NCI-H748 treated with DMSO at 0.1 percent for 48 hours (cell line): ENCODE measurements around the gene ZCCHC24.
"Not testable (repeated sequence)": the region's sequence is repeated elsewhere in the genome, so short reads cannot be mapped to it uniquely, and the experiment has no call there.

Experiments used
- DNase-seq: peaks from one replicate; lab custom pipeline; 2025; lab: John Stamatoyannopoulos, UW

ZCCHC24 gene

DNA sequence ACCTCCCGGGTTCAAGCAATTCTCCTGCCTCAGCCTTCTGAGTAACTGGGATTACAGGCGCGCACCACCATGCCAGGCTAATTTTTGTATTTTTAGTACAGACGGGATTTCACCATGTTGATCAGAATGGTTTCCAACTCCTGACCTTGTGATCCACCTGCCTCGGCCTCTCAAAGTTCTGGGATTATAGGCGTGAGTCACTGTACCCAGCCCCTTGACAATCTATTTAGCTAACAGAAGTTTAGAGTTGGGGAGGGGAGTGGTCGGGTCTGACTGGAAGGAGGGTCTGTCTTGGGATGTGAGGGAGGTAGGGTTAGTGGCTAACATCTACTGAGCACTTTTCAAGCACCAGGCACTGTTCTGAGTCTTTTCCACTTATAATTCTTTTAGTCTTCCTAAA, 27.0 kb upstream of the ZCCHC24 start:
- no peak for DNase-seq

DNA sequence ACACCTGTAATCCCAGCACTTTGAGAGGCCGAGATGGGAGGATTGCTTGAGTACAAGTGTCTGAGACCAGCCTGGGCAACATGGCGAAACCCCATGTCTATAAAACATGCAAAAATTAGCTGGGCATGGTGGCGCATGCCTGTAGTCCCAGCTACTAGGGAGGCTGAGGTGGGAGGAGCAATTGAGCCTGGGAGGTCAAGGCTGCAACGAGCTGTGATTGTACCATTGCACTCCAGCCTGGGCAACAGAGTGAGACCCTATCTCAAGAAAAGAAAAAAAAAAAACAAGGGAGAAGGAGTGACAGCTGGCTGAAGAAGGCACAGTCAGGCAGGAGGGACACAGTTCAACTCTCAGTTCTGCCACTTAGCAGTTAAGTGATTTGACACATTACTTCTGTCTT, 26.4 kb upstream of the ZCCHC24 start:
- no peak for DNase-seq

DNA sequence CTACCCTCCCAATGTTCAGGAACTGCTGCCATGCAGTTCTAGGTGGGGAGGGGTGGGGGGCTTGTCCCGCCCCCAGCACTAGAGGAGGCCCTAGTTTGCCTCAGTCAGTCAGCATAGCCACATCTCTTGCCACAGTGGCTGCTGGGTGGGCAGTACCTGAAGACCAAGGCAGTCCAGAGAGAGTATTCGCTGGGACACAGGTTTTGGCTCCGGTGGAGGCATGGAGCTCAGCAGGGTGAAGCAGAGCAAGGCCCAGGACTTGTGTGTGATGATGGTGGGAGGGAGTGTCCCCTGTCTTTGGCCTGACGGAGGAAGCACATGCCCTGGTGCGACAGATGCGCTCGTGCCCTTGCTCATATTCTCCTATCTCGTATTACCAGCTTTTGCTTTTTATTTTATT, 24.7 kb upstream of the ZCCHC24 start:
- DNase-seq, result no peak

- no peak for DNase-seq
Measured at GRCh38 chr10:79468841-79469585, 23.6 kb upstream of the ZCCHC24 start.

GRCh38 chr10:79468015-79468560, 22.7 kb upstream of the ZCCHC24 start:
- no peak for DNase-seq

- no peak for DNase-seq
Measured at GRCh38 chr10:79465341-79465740, 19.9 kb upstream of the ZCCHC24 start.

DNA sequence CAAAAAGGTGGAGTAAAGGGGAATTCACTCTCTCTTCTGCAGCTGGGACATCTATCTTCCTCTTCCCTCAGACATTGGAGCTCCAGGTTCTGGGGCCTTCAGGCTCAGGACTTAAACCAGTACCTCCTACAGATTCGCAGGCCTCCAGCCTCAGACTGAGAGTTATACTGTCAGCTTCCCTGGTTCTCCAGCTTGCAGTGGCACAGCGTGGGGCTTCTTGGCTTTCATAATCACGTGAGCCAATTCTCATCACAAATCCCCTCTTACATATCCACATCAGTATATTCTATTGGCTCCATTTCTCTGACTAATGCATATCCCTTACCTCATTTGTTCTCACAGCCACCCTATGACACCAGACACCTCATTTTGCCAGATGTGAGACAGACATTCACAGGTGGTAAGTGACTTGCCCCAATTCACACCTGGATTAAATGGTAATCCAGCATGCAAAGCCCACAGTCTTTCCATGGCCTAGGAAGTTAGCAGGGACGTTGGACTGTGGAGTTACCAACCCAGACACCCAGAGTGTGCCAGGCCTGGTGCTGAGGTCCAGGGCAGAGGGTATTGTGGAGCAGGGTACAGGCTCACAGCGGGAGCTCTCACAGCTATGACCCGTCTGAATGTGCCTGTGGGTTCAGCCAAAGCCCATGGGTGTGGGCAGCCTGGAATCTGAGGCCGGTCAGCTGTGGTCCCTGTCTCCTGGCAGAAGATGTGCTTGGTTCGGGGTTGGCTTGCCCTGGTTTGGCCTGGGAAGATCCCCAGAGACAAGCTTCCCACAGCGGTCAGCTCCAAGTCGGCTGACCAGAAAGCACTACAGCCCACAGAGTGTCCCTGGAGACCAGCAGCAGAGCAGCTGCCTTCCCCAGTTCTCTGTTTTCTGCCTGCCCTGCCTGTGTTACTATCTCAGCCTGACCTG, 18.4 kb upstream of the ZCCHC24 start:
- DNase-seq, result no peak

GRCh38 chr10:79460687-79461086, 15.3 kb upstream of the ZCCHC24 start:
- DNase-seq, result no peak

GRCh38 chr10:79459243-79459642, 13.8 kb upstream of the ZCCHC24 start:
- no peak for DNase-seq

GRCh38 chr10:79458483-79458882, 13.1 kb upstream of the ZCCHC24 start:
- no peak for DNase-seq

DNA sequence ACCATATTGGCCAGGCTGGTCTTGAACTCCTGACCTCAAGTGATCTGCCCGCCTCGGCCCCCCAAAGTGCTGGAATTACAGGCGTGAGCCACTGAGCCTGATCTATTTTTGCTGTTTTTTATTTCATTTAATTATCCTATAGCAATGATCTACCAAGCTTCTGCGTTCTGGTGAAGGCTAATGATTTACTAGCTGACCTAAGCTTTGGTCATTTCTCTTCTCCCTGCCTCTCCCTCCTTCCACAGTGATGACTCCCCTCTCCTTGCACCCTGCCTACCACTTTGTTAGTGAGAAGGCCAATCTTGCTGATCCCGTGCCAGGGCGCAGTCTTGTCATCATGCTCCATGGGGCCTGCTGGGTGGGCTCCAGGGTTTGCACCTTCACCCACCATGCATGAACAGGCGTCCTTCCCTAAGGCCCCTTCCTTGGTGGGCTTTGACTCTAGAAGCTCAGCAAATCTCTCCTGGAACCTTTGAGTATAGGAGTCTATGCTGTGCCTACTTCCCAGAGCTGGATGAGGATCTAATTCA, 11.9 kb upstream of the ZCCHC24 start:
- no peak for DNase-seq

DNA sequence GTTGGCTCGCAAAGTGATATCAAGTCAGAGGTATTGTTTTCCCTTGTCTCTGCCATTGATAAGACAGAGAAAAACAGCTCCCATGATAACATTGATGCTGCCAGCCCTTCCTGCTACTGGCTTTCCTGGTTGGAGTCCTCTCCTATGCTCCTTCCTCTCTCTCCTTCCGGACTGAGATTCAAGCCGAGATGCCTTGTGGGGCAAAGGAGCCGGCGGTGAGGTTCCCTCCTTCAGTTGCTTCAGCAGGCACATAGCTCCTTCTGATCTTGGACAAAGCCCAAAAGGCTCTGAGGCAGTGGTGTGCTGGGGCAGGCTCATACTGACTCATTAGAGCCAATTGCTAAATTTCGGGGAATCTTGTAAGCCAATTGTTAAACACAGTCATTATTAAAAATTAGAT, 8.8 kb upstream of the ZCCHC24 start:
- DNase-seq, result no peak

- DNase-seq, result no peak
Measured at GRCh38 chr10:79453392-79453791, 8.0 kb upstream of the ZCCHC24 start.

DNA sequence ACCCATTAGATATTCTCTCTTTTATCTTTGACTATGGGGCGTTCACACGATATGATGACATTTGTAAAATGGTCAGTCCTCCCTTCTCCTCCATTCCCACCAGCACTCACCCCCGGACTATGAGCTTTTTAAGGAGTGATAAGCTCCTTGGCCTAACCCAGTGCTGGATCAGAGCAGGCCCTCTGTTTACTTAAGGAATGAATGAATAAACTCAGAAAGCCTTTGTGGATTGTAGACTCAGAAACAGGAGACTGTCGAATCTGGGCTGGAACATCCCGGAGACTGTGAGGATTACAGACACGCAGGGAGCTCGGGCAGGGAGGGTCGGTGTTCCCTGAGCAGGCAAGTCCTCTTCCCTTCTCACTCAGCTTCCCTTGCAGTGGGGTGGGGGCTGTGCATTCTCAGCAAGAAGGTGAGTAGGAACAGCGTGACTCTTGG, 6.8 kb upstream of the ZCCHC24 start:
- DNase-seq, result no peak

GRCh38 chr10:79451046-79451699, 5.7 kb upstream of the ZCCHC24 start:
- DNase-seq, result no peak

GRCh38 chr10:79449181-79450146, 4.0 kb upstream of the ZCCHC24 start:
- DNase-seq, result no peak

- no peak for DNase-seq
Measured at GRCh38 chr10:79448732-79449049, 3.3 kb upstream of the ZCCHC24 start.

- DNase-seq, result no peak
Measured at GRCh38 chr10:79447911-79448731, 2.7 kb upstream of the ZCCHC24 start.

DNA sequence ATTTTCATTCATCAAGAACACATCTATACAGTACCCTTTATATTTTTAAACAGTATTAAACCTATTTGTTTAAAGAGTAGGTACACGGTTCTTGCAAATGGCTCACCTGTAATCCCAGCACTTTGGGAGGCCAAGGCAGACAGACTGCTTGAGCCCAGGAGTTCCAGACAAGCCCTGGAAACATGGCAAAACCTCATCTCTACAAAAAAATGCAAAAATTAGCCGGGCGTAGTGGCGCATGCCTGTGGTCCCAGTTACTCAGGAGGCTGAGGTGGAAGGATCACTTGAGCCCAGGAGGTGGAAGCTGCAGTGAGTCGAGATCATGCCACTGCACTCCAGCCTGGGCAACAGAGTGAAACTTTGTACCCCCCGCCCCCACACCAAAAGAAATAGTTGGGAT, 1.8 kb upstream of the ZCCHC24 start:
- not testable (repeated sequence) for DNase-seq

DNA sequence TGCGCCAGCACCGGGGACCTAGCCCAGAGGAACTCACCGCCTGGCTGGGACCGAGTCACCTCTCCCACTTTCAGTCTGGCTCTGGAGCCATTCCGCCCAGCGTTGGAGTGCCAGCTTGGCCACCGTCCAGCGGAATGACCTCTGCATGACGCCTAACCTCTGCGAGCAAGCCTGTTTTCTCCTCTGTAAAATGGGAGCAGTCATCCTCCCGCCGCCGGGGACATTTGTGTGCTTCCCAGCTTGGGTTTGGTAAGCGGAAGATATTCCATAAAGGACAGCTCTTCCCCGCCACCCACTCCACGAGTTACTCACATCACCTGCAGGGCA, 1.3 kb upstream of the ZCCHC24 start:
- DNase-seq, result no peak
